IMR-90 (cell line): Measurements from ENCODE around the gene GFI1.

Experiments used
- BHLHE40 ChIP-seq: fragments of 150-350 bp; IDR thresholded peaks from 2 replicates; pipeline ENCODE4 v1.6.1; 2016; ENCODE audit warnings: mild to moderate bottlenecking, low read depth, low read length
- CEBPB ChIP-seq: IDR thresholded peaks from 2 replicates; pipeline ENCODE4 v1.6.1; 2012; ENCODE audit warnings: low read depth, low read length, improper control_type of control experiment
- CHD1 ChIP-seq: IDR thresholded peaks from 2 replicates; pipeline ENCODE4 v1.6.1; 2012; ENCODE audit warnings: low read depth, low read length, improper control_type of control experiment
- ELK1 ChIP-seq: fragments of 150-350 bp; IDR thresholded peaks from 2 replicates; pipeline ENCODE4 v1.6.1; 2016; ENCODE audit warnings: low read depth, mild to moderate bottlenecking, low read length, moderate library complexity, borderline replicate concordance
- FOS ChIP-seq: fragments of 150-350 bp; IDR thresholded peaks from 2 replicates; pipeline ENCODE4 v1.6.1; 2016; ENCODE audit warnings: low read depth, low read length
- MAFK ChIP-seq: IDR thresholded peaks from 2 replicates; pipeline ENCODE4 v1.6.1; 2012; ENCODE audit warnings: low read depth, low read length, improper control_type of control experiment
- NFE2L2 ChIP-seq: fragments of 150-350 bp; IDR thresholded peaks from 2 replicates; pipeline ENCODE4 v1.6.1; 2016; ENCODE audit warnings: low read depth, mild to moderate bottlenecking, low read length
- POLR2A ChIP-seq: IDR thresholded peaks from 2 replicates; pipeline ENCODE4 v1.6.1; 2012; ENCODE audit warnings: mild to moderate bottlenecking, low read depth, low read length
- RAD21 ChIP-seq: IDR thresholded peaks from 2 replicates; pipeline ENCODE4 v1.6.1; 2012; ENCODE audit warnings: low read length, improper control_type of control experiment
- RFX5 ChIP-seq: IDR thresholded peaks from 2 replicates; pipeline ENCODE4 v1.8.0; 2012; ENCODE audit warnings: low read depth, mild to moderate bottlenecking, low read length, moderate library complexity
- SMC3 ChIP-seq: fragments of 150-350 bp; IDR thresholded peaks from 2 replicates; pipeline ENCODE4 v1.6.1; 2016; ENCODE audit warnings: low read depth, mild to moderate bottlenecking, antibody characterized with exemption, low read length, moderate library complexity
- USF2 ChIP-seq: fragments of 150-350 bp; IDR thresholded peaks from 2 replicates; pipeline ENCODE4 v1.6.1; 2017; ENCODE audit warnings: mild to moderate bottlenecking, antibody characterized with exemption, low read length, low read depth
- TF ChIP-seq, protein P1 (sequence below): conservative IDR thresholded peaks from 2 replicates; pipeline ENCODE4 v1.5.1; 2012; ENCODE audit warnings: mild to moderate bottlenecking, low read depth, low read length, improper control_type of control experiment

- no peak for TF ChIP-seq POLR2A
- TF ChIP-seq, protein P1, sequence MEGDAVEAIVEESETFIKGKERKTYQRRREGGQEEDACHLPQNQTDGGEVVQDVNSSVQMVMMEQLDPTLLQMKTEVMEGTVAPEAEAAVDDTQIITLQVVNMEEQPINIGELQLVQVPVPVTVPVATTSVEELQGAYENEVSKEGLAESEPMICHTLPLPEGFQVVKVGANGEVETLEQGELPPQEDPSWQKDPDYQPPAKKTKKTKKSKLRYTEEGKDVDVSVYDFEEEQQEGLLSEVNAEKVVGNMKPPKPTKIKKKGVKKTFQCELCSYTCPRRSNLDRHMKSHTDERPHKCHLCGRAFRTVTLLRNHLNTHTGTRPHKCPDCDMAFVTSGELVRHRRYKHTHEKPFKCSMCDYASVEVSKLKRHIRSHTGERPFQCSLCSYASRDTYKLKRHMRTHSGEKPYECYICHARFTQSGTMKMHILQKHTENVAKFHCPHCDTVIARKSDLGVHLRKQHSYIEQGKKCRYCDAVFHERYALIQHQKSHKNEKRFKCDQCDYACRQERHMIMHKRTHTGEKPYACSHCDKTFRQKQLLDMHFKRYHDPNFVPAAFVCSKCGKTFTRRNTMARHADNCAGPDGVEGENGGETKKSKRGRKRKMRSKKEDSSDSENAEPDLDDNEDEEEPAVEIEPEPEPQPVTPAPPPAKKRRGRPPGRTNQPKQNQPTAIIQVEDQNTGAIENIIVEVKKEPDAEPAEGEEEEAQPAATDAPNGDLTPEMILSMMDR, result no peak
- TF ChIP-seq CEBPB, result no peak
- no peak for TF ChIP-seq RAD21
- TF ChIP-seq CHD1, result no peak
- no peak for TF ChIP-seq FOS
- no peak for TF ChIP-seq USF2
- TF ChIP-seq ELK1, result no peak
- no peak for TF ChIP-seq MAFK
- TF ChIP-seq RFX5, result no peak
- no peak for TF ChIP-seq BHLHE40
- TF ChIP-seq SMC3, result no peak
- no peak for TF ChIP-seq NFE2L2
Measured at GRCh38 chr1:92458146-92458545, 28.6 kb downstream of the GFI1 start.
